Endodermal cell (in vitro differentiated cells): Measurements from ENCODE around the gene APBA1. TPM values are rescaled to one million over a fixed set of nuclear protein-coding genes. Genes with fewer than 3 reads are reported as not detected.

Experiments
- DNase-seq: peaks from one replicate; pipeline ENCODE4 v3.0.0-alpha.2; 2017
- H3K27ac ChIP-seq: 2 replicates; pipeline ENCODE4 v1.5.1; 2013; ENCODE audit warnings: mild to moderate bottlenecking, low read depth, low read length, moderate library complexity
- H3K27me3 ChIP-seq: 2 replicates; pipeline ENCODE4 v1.6.1; 2013; ENCODE audit warnings: mild to moderate bottlenecking, low read length, moderate library complexity; ENCODE audit not compliant: insufficient read depth, control insufficient read depth, poor library complexity, severe bottlenecking
- H3K36me3 ChIP-seq: 2 replicates; pipeline ENCODE4 v1.7.0; 2013; ENCODE audit warnings: mild to moderate bottlenecking, low read length, moderate library complexity; ENCODE audit not compliant: control insufficient read depth, insufficient read depth
- H3K4me1 ChIP-seq: one replicate; pipeline ENCODE4 v1.7.0; 2013; ENCODE audit warnings: low read length; ENCODE audit not compliant: control insufficient read depth, insufficient read depth
- H3K4me3 ChIP-seq: 2 replicates; pipeline ENCODE4 v1.5.1; 2013; ENCODE audit warnings: mild to moderate bottlenecking, low read length, moderate library complexity
- H3K9ac ChIP-seq: 2 replicates; pipeline ENCODE4 v1.6.1; 2013; ENCODE audit warnings: mild to moderate bottlenecking, low read length, moderate library complexity; ENCODE audit not compliant: poor library complexity, severe bottlenecking; ENCODE audit errors: extremely low read depth
- H3K9me3 ChIP-seq: 2 replicates; pipeline ENCODE4 v1.6.1; 2013; ENCODE audit warnings: mild to moderate bottlenecking, low read length, moderate library complexity; ENCODE audit not compliant: control insufficient read depth
- H3K27ac Mint-ChIP-seq: 2 replicates; pipeline ENCODE4 v1.8.0; 2020; ENCODE audit warnings: mixed read lengths
- H3K27me3 Mint-ChIP-seq: 2 replicates; pipeline ENCODE4 v1.8.0; 2021; ENCODE audit warnings: mild to moderate bottlenecking, mixed read lengths; ENCODE audit not compliant: insufficient read depth
- H3K36me3 Mint-ChIP-seq: 2 replicates; pipeline ENCODE4 v1.8.0; 2020; ENCODE audit warnings: low read depth, mixed read lengths
- H3K4me1 Mint-ChIP-seq: 2 replicates; pipeline ENCODE4 v1.8.0; 2020; ENCODE audit warnings: mixed read lengths
- H3K4me3 Mint-ChIP-seq: 2 replicates; pipeline ENCODE4 v1.8.0; 2020; ENCODE audit warnings: mild to moderate bottlenecking, moderate library complexity, mixed read lengths
- H3K9me3 Mint-ChIP-seq: 2 replicates; pipeline ENCODE4 v1.8.0; 2020; ENCODE audit warnings: mild to moderate bottlenecking, mixed read lengths
- CTCF ChIP-seq: fragments of 200-600 bp; sonication (generic); conservative IDR thresholded peaks from 2 replicates; pipeline ENCODE4 v1.5.0; 2021; ENCODE audit warnings: antibody characterized with exemption, mild to moderate bottlenecking
- WGBS, 2 experiments: methylation state at CpG; one replicate each; pipeline versions ENCODE4 v1.1.5 to v1.1.7; 2013; ENCODE audit warnings: missing lambda C conversion rate in 2 of 2, mixed read lengths in 1 of 2; ENCODE audit not compliant: insufficient coverage in 1 of 2, insufficient read length in 1 of 2; 5-methylcytosine and 5-hydroxymethylcytosine counted together
- long read RNA-seq, 4 experiments: library from polyadenylated mRNA in 2 of 4; library from RNA in 1 of 4; library from capped mRNA in 1 of 4; stranded (forward) in 3 of 4; unstranded in 1 of 4; transcript quantifications; one replicate each; pipeline ENCODE4 v2.0.0, GENCODE V29; 2020 to 2021; ENCODE audit warnings: inconsistent platforms in 1 of 4
- polyA plus RNA-seq, 2 experiments: library from polyadenylated mRNA; stranded (reverse); fragments of 50-300 nt; gene quantifications; one replicate each; pipeline ENCODE4 v1.2.3, GENCODE V29; 2013
- total RNA-seq, 2 donors: library from RNA; stranded (reverse); fragmentation: NEBNext Ultra II Directional in 1 of 2; extraction: Animal tissue kit (Norgen Biotek cat#: 25700) in 1 of 2; gene quantifications; 2 replicates in 1 of 2; 3 replicates in 1 of 2; pipeline ENCODE4 v1.2.1, GENCODE V29; 2021

The APBA1 gene
- total RNA-seq: under 1 TPM; 0.51 to 0.75 TPM
- 2.8 TPM for polyA plus RNA-seq (2013, experiment 1 of 2)
- polyA plus RNA-seq (2013, experiment 2 of 2): 1.6 TPM
- long read RNA-seq, experiment 1: 0 reads
- long read RNA-seq, experiment 2: 0 reads
- long read RNA-seq, experiment 3: 0 reads
- long read RNA-seq, experiment 4: 0 reads

GRCh38 chr9:69671879-69672595 lies at the start of gene APBA1:
Gene APBA1 (minus strand): TSS chr9:69672371.
- H3K4me1 Mint-ChIP-seq: peaks cover 13% of the 10 kb centered on the region
- no peak for TF ChIP-seq CTCF
- Histone ChIP-seq H3K36me3 (no peaks in the 10 kb centered on the region), H3K27ac (peak within 1 kb of the TSS; percentile 50), H3K4me3 (peak within 1 kb of the TSS; percentile 78), H3K9ac (no peak within 1 kb of the TSS), H3K9me3 (no peaks in the 10 kb centered on the region), H3K4me1 (no peaks in the 10 kb centered on the region), H3K27me3 (peaks cover 33% of the 10 kb centered on the region)
- H3K36me3 Mint-ChIP-seq: no peaks in the 10 kb centered on the region
- H3K4me3 Mint-ChIP-seq: peak within 1 kb of the TSS; percentile 64
- H3K27ac Mint-ChIP-seq: peak within 1 kb of the TSS; percentile 48
- DNase-seq: peak; percentile 80
- 0 to 1% methylated on average over 13 to 92 of the region's 92 CpGs for WGBS, 2 experiments
- no peaks in the 10 kb centered on the region for H3K27me3 Mint-ChIP-seq
- H3K9me3 Mint-ChIP-seq: no peaks in the 10 kb centered on the region

GRCh38 chr9:69719983-69720382 lies 47.8 kb upstream of the APBA1 start:
- Mint-ChIP-seq H3K4me1 (peaks cover 5% of the 10 kb centered on the region), H3K4me3 (no peak overlapping the region), H3K36me3 (peaks cover 65% of the 10 kb centered on the region), H3K27me3 (no peaks in the 10 kb centered on the region), H3K27ac (peak overlapping the region; percentile 28), H3K9me3 (peaks cover 8% of the 10 kb centered on the region)
- WGBS, 2 experiments: 74 to 92% methylated on average over 2 of the region's 2 CpGs
- H3K36me3 ChIP-seq: peaks cover 69% of the 10 kb centered on the region
- H3K9ac ChIP-seq: no peak overlapping the region
- DNase-seq: no peak
- no peak overlapping the region for H3K27ac ChIP-seq
- no peaks in the 10 kb centered on the region for H3K4me1 ChIP-seq
- TF ChIP-seq CTCF: no peak
- H3K4me3 ChIP-seq: no peak overlapping the region
- no peaks in the 10 kb centered on the region for H3K27me3 ChIP-seq
- H3K9me3 ChIP-seq: peaks cover 19% of the 10 kb centered on the region

GRCh38 chr9:69719367-69719766 lies 47.2 kb upstream of the APBA1 start:
- H3K4me3 Mint-ChIP-seq: no peak overlapping the region
- H3K36me3 Mint-ChIP-seq: peaks cover 61% of the 10 kb centered on the region
- Histone ChIP-seq H3K9ac (no peak overlapping the region), H3K4me1 (no peaks in the 10 kb centered on the region), H3K36me3 (peaks cover 67% of the 10 kb centered on the region), H3K4me3 (no peak overlapping the region), H3K27me3 (no peaks in the 10 kb centered on the region), H3K9me3 (peaks cover 19% of the 10 kb centered on the region), H3K27ac (no peak overlapping the region)
- no peak for DNase-seq
- peaks cover 5% of the 10 kb centered on the region for H3K4me1 Mint-ChIP-seq
- no peak for TF ChIP-seq CTCF
- no peak overlapping the region for H3K27ac Mint-ChIP-seq
- H3K9me3 Mint-ChIP-seq: peaks cover 8% of the 10 kb centered on the region
- H3K27me3 Mint-ChIP-seq: no peaks in the 10 kb centered on the region
- 86 to 98% methylated on average over 3 of the region's 3 CpGs for WGBS, 2 experiments
